Measurements from ENCODE around the gene GXYLT2. TPM values are rescaled to one million over a fixed set of nuclear protein-coding genes. Genes with fewer than 3 reads are reported as not detected.

GXYLT2 gene
- total and polyA plus RNA-seq, 2 of the 13 experiments (the other 11 are each of a cell fraction or from before 2014, with no cell fraction given) = 4.3 to 6.9 TPM

DNA sequence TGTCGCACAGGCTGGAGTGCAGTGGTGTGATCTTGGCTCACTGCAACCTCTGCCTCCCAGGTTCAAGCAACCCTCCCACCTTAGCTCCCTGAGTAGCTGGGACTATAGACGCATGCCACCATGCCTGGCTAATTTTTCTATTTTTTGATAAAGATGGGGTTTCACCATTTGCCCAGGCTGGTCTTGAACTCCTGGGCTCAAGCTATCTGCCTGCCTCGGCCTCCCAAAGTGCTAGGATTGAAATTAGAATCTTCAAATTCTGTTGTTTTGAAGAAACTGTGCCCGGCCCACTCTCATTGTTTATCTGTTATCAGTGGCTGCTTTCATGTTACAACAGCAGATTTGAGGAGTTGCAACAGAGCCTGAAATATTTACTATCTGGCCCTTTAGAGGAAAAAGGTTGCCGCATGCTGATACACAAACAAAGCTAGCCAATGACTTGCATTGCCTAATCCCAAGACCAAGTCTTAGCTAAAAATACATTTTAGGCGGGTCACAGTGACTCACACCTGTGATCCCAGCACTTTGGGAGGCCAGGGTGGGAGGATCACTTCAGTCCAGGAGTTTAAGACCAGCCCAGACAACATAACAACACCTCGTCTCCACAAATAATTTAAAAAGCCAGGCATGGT lies 65.6 kb downstream of the GXYLT2 start (continued):
- TF ChIP-seq, protein P1, sequence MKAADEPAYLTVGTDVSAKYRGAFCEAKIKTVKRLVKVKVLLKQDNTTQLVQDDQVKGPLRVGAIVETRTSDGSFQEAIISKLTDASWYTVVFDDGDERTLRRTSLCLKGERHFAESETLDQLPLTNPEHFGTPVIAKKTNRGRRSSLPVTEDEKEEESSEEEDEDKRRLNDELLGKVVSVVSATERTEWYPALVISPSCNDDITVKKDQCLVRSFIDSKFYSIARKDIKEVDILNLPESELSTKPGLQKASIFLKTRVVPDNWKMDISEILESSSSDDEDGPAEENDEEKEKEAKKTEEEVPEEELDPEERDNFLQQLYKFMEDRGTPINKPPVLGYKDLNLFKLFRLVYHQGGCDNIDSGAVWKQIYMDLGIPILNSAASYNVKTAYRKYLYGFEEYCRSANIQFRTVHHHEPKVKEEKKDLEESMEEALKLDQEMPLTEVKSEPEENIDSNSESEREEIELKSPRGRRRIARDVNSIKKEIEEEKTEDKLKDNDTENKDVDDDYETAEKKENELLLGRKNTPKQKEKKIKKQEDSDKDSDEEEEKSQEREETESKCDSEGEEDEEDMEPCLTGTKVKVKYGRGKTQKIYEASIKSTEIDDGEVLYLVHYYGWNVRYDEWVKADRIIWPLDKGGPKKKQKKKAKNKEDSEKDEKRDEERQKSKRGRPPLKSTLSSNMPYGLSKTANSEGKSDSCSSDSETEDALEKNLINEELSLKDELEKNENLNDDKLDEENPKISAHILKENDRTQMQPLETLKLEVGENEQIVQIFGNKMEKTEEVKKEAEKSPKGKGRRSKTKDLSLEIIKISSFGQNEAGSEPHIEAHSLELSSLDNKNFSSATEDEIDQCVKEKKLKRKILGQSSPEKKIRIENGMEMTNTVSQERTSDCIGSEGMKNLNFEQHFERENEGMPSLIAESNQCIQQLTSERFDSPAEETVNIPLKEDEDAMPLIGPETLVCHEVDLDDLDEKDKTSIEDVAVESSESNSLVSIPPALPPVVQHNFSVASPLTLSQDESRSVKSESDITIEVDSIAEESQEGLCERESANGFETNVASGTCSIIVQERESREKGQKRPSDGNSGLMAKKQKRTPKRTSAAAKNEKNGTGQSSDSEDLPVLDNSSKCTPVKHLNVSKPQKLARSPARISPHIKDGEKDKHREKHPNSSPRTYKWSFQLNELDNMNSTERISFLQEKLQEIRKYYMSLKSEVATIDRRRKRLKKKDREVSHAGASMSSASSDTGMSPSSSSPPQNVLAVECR (CRISPR knock-in tag; IDR thresholded peaks at IDR 0.05; ENCODE audit: borderline replicate concordance) = peak; percentile 38; the same call in 1 of the 2 replicates
- TF ChIP-seq ZNF891 (CRISPR knock-in tag; IDR thresholded peaks at IDR 0.05) = no peak
- TF ChIP-seq, protein P2, sequence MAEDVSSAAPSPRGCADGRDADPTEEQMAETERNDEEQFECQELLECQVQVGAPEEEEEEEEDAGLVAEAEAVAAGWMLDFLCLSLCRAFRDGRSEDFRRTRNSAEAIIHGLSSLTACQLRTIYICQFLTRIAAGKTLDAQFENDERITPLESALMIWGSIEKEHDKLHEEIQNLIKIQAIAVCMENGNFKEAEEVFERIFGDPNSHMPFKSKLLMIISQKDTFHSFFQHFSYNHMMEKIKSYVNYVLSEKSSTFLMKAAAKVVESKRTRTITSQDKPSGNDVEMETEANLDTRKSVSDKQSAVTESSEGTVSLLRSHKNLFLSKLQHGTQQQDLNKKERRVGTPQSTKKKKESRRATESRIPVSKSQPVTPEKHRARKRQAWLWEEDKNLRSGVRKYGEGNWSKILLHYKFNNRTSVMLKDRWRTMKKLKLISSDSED (CRISPR knock-in tag; IDR thresholded peaks at IDR 0.05) = no peak
- peak; percentile 80; the same call in 1 of the 2 replicates for TF ChIP-seq ZNF331 (CRISPR knock-in tag; IDR thresholded peaks at IDR 0.05)
- TF ChIP-seq, protein P3, sequence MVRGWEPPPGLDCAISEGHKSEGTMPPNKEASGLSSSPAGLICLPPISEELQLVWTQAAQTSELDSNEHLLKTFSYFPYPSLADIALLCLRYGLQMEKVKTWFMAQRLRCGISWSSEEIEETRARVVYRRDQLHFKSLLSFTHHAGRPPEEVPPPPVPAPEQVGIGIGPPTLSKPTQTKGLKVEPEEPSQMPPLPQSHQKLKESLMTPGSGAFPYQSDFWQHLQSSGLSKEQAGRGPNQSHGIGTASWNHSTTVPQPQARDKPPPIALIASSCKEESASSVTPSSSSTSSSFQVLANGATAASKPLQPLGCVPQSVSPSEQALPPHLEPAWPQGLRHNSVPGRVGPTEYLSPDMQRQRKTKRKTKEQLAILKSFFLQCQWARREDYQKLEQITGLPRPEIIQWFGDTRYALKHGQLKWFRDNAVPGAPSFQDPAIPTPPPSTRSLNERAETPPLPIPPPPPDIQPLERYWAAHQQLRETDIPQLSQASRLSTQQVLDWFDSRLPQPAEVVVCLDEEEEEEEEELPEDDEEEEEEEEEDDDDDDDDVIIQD (CRISPR knock-in tag; IDR thresholded peaks at IDR 0.05; ENCODE audit: low read depth) = peak; percentile 69; the same call in 1 of the 2 replicates
- TF ChIP-seq, protein P4, sequence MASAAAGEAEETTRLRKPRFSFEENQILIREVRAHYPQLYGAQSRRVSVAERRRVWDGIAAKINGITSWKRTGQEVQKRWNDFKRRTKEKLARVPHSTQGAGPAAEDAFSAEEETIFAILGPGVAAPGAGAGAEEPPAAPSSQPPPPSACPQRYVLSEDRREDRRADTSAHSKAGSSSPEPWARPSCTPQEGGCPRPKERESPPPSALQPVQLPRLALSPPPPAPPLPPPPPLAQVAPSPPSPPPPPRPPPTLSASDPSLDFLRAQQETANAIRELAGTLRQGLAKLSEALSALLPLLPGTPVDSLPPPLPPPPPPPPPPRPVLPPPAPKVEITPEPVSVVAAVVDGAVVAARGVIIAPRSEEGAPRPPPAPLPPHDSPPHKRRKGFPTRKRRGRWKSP (CRISPR knock-in tag; IDR thresholded peaks at IDR 0.05) = peak; percentile 74; the same call in 1 of the 2 replicates
- TF ChIP-seq SIN3A (IDR thresholded peaks at IDR 0.05; ENCODE audit: borderline replicate concordance, low read depth, low read length) = no peak
- TF ChIP-seq, protein P5, sequence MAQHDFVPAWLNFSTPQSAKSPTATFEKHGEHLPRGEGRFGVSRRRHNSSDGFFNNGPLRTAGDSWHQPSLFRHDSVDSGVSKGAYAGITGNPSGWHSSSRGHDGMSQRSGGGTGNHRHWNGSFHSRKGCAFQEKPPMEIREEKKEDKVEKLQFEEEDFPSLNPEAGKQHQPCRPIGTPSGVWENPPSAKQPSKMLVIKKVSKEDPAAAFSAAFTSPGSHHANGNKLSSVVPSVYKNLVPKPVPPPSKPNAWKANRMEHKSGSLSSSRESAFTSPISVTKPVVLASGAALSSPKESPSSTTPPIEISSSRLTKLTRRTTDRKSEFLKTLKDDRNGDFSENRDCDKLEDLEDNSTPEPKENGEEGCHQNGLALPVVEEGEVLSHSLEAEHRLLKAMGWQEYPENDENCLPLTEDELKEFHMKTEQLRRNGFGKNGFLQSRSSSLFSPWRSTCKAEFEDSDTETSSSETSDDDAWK (CRISPR knock-in tag; IDR thresholded peaks at IDR 0.05) = no peak
- peak; percentile 95 for TF ChIP-seq FOXP1 (IDR thresholded peaks at IDR 0.05)
- TF ChIP-seq FOXP1 (CRISPR knock-in tag; IDR thresholded peaks at IDR 0.05) = peak; percentile 99
- peak; percentile 85 for TF ChIP-seq MED1 (CRISPR knock-in tag; IDR thresholded peaks at IDR 0.05)
- TF ChIP-seq STAT5B (CRISPR knock-in tag; IDR thresholded peaks at IDR 0.05) = no peak
- TF ChIP-seq, protein P6, sequence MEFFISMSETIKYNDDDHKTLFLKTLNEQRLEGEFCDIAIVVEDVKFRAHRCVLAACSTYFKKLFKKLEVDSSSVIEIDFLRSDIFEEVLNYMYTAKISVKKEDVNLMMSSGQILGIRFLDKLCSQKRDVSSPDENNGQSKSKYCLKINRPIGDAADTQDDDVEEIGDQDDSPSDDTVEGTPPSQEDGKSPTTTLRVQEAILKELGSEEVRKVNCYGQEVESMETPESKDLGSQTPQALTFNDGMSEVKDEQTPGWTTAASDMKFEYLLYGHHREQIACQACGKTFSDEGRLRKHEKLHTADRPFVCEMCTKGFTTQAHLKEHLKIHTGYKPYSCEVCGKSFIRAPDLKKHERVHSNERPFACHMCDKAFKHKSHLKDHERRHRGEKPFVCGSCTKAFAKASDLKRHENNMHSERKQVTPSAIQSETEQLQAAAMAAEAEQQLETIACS (CRISPR knock-in tag; IDR thresholded peaks at IDR 0.05) = no peak
- TF ChIP-seq, protein P7, sequence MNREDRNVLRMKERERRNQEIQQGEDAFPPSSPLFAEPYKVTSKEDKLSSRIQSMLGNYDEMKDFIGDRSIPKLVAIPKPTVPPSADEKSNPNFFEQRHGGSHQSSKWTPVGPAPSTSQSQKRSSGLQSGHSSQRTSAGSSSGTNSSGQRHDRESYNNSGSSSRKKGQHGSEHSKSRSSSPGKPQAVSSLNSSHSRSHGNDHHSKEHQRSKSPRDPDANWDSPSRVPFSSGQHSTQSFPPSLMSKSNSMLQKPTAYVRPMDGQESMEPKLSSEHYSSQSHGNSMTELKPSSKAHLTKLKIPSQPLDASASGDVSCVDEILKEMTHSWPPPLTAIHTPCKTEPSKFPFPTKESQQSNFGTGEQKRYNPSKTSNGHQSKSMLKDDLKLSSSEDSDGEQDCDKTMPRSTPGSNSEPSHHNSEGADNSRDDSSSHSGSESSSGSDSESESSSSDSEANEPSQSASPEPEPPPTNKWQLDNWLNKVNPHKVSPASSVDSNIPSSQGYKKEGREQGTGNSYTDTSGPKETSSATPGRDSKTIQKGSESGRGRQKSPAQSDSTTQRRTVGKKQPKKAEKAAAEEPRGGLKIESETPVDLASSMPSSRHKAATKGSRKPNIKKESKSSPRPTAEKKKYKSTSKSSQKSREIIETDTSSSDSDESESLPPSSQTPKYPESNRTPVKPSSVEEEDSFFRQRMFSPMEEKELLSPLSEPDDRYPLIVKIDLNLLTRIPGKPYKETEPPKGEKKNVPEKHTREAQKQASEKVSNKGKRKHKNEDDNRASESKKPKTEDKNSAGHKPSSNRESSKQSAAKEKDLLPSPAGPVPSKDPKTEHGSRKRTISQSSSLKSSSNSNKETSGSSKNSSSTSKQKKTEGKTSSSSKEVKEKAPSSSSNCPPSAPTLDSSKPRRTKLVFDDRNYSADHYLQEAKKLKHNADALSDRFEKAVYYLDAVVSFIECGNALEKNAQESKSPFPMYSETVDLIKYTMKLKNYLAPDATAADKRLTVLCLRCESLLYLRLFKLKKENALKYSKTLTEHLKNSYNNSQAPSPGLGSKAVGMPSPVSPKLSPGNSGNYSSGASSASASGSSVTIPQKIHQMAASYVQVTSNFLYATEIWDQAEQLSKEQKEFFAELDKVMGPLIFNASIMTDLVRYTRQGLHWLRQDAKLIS (CRISPR knock-in tag; IDR thresholded peaks at IDR 0.05) = 0 out of 2 replicates have a peak, but pooled peaks have one; percentile 31

Measured in HepG2 (cell line).